Psoas muscle (tissue), 8 donors: ENCODE results near the gene IGSF9. TPM values are rescaled to one million over a fixed set of nuclear protein-coding genes. Genes with fewer than 3 reads are reported as not detected.

Experiments used
- ATAC-seq, 4 donors: fragments of 200-7000 bp; cut with Tn5 transposase; one replicate each; pipeline ENCODE4 v1.9.1; 2020; ENCODE audit warnings: moderate library complexity in 3 of 4, mild to moderate bottlenecking in 2 of 4
- DNase-seq, 2 donors: peaks; one replicate each; pipeline ENCODE4 v3.0.0-alpha.2; 2020
- H3K27ac ChIP-seq: fragments of 200-600 bp; one replicate; pipeline ENCODE4 v1.8.0; 2022
- H3K27me3 ChIP-seq, 3 donors: fragments of 200-600 bp in 1 of 3; one replicate each; pipeline versions ENCODE4 v1.6.1 to v1.8.0; 2013 to 2022; ENCODE audit warnings: low read length in 2 of 3, mild to moderate bottlenecking in 2 of 3, moderate library complexity in 1 of 3; ENCODE audit not compliant: insufficient read depth in 3 of 3
- H3K36me3 ChIP-seq, 2 donors: fragments of 200-600 bp in 1 of 2; one replicate each; pipeline versions ENCODE4 v1.6.1 to v1.8.0; 2013 to 2022; ENCODE audit warnings: low read depth in 1 of 2, mild to moderate bottlenecking in 1 of 2, moderate library complexity in 1 of 2; ENCODE audit not compliant: insufficient read depth in 1 of 2
- H3K4me1 ChIP-seq: fragments of 200-600 bp; one replicate; pipeline ENCODE4 v1.8.0; 2022
- H3K4me3 ChIP-seq: fragments of 200-600 bp; one replicate; pipeline ENCODE4 v1.8.0; 2022; ENCODE audit warnings: mild to moderate bottlenecking
- H3K9me3 ChIP-seq: fragments of 200-600 bp; one replicate; pipeline ENCODE4 v1.8.0; 2022
- CTCF ChIP-seq: fragments of 200-600 bp; IDR thresholded peaks from one replicate; pipeline ENCODE4 v1.8.0; 2022; ENCODE audit warnings: antibody characterized with exemption
- WGBS, 3 donors: extraction: QIAGEN DNeasy Blood & Tissue Kit; methylation state at CpG; one replicate each; pipeline versions ENCODE4 v1.1.6 to v1.1.7; 2013; 5-methylcytosine and 5-hydroxymethylcytosine counted together
- intact Hi-C, 2 donors: fragments of 100-400 bp; cut with DNase I; formaldehyde crosslinking; loops; one replicate each; pipeline versions ENCODE4 v1.11.0 to v1.14.2; 2022
- polyA plus RNA-seq, 3 donors: library from polyadenylated mRNA; stranded (reverse); fragments of 200-250 nt; gene quantifications; one replicate each; pipeline ENCODE4 v1.2.3, GENCODE V29; 2013
- total RNA-seq, 4 donors: library from RNA; stranded (reverse); fragmentation: NEBNext Ultra II Directional in 2 of 4; extraction: Animal tissue kit (Norgen Biotek cat#: 25700) in 2 of 4; gene quantifications; one replicate each; pipeline versions ENCODE4 v1.2.1 to v1.2.4, GENCODE V29; 2021 to 2023
- donor health status: healthy with polysubstance abuse.
- donor health status: DM: no; HTN: no; CAD: no; lungs with moderate emphysema.
- donor health status: Bipolar disorder and iron deficiency.
- donor health status: healthy.
- donor health status: DM: yes; HTN: yes; CAD: no.
- donor health status: DM: no; HTN: no; CAD: no.
- donor health status: DM: no; HTN: no; CAD: no.
- donor health status: DM: yes; HTN: yes; CAD: no.

Gene IGSF9
- total and polyA plus RNA-seq, 7 donors = 0.01 TPM; not detected in 5

DNA sequence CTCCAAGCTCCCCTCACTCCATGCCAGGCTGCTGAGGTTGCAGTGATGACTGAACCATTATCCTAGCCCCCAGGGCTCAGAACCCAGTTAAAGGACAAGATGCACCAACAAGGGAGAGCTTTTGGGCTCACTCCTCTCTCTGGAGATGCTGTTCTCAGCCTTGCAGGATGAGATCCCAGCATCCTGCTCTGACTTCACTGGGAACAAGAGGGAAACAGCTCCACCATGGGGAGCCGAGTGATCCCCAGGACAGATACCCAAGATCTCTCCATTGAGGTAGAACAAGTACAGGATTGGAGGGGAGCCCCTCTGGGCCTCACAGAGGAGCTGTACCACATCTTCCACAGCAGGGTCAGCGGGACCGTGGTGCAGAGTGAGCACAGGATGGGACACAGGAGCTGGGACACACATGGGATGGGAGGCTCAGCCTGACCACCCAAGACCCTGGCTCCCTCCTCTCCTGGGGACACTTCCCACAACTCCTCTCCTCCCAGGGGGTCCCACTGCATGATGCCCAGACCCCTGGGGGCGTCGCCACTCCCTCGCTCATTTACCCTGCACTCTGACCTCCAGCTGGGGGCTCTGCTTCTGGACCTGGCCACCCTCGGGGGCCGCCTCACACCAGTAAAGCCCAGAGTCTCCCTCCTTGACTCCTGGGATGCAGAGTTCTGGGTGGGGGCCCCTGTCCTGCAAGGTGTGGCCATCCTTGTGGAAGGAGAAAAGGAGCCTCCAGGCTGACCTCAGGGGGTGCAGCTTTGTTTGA, 27.2 kb upstream of the IGSF9 start:
- Histone ChIP-seq H3K4me1 (no peaks in the 10 kb centered on the region), H3K36me3 (no peaks in the 10 kb centered on the region), H3K27ac (no peak overlapping the region), H3K27me3 (peaks cover 0 to 31% (median 1%) of the 10 kb centered on the region in 3 donors), H3K4me3 (no peak overlapping the region), H3K9me3 (no peaks in the 10 kb centered on the region)
- TF ChIP-seq CTCF = no peak
- WGBS, 3 donors = 77 to 84% (median 80%) methylated on average over 8 of the region's 8 CpGs
- DNase-seq = no peak
- ATAC-seq = no peak
- intact Hi-C loops = no loop called here

GRCh38 chr1:159970932-159971342, 25.5 kb upstream of the IGSF9 start:
- Histone ChIP-seq H3K36me3 (no peaks in the 10 kb centered on the region), H3K27ac (no peak overlapping the region), H3K4me1 (no peaks in the 10 kb centered on the region), H3K9me3 (no peaks in the 10 kb centered on the region), H3K4me3 (no peak overlapping the region), H3K27me3 (peaks cover 0 to 28% (median 0%) of the 10 kb centered on the region in 3 donors)
- no peak for TF ChIP-seq CTCF
- 41 to 46% (median 45%) methylated on average over 9 of the region's 9 CpGs for WGBS, 3 donors
- intact Hi-C loops = no loop called here
- no peak for DNase-seq
- no peak for ATAC-seq

DNA sequence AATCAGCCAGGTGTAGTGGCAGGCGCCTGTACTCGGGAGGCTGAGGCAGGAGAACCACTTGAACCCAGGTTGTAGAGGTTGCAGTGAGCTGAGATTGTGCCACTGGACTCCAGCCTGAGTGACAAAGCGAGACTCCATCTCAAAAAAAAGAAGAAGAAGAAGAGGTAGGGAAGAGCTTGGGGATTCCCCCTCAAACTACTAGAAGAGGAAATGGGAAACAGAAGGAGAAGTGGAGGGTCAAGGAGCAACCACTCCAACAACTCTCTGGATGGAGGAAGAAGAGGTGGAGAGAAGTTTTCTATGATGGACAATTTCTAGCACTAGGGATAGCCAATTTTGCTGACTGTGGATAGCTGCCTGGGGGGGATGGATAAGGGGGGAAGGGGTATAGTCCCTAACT, 23.5 kb upstream of the IGSF9 start:
- ATAC-seq = no peak
- H3K27ac ChIP-seq = no peak overlapping the region
- H3K4me1 ChIP-seq = no peaks in the 10 kb centered on the region
- no peak overlapping the region for H3K4me3 ChIP-seq
- intact Hi-C loops = no loop called here
- WGBS, 3 donors = 94 to 95% (median 95%) methylated on average over 3 of the region's 3 CpGs
- no peak for DNase-seq
- no peaks in the 10 kb centered on the region for H3K36me3 ChIP-seq
- no peak for TF ChIP-seq CTCF
- H3K27me3 ChIP-seq = peaks cover 0 to 17% (median 0%) of the 10 kb centered on the region in 3 donors
- H3K9me3 ChIP-seq = no peaks in the 10 kb centered on the region

DNA sequence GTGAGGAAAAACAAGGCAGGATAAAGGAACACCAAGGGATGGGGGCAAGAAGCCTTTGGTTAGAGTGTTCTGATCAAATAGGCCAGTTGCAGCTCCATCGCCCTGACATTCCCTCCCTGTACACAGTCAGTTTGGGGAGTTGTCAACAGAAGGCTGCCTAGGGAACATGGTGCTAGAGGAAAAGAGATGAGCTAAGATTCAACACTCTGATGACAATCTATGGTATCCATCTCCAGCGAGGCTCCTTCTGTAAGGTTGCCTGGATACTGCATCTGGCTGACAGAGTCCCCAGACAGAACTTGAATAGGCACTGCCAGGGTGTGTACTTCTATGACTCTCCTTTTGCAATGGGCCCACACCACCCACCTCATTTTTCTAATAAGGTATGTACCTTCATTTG, 19.9 kb upstream of the IGSF9 start:
- H3K9me3 ChIP-seq = no peaks in the 10 kb centered on the region
- 77 to 81% (median 78%) methylated on average over 2 of the region's 2 CpGs for WGBS, 3 donors
- DNase-seq (no peak), ATAC-seq (no peak)
- H3K4me3 ChIP-seq = no peak overlapping the region
- no peaks in the 10 kb centered on the region for H3K36me3 ChIP-seq
- no peaks in the 10 kb centered on the region for H3K4me1 ChIP-seq
- intact Hi-C loops = no loop called here
- TF ChIP-seq CTCF = no peak
- H3K27me3 ChIP-seq = peaks cover 0 to 33% (median 0%) of the 10 kb centered on the region in 3 donors
- H3K27ac ChIP-seq = no peak overlapping the region

- intact Hi-C loops = no loop called here
- H3K4me3 ChIP-seq = no peak overlapping the region
- no peaks in the 10 kb centered on the region for H3K36me3 ChIP-seq
- no peak overlapping the region for H3K27ac ChIP-seq
- 46 to 51% (median 47%) methylated on average over 3 of the region's 3 CpGs for WGBS, 3 donors
- no peak for ATAC-seq
- DNase-seq = no peak
- H3K9me3 ChIP-seq = no peaks in the 10 kb centered on the region
- no peaks in the 10 kb centered on the region for H3K4me1 ChIP-seq
- peaks cover 0 to 33% (median 0%) of the 10 kb centered on the region in 3 donors for H3K27me3 ChIP-seq
- no peak for TF ChIP-seq CTCF
Measured at GRCh38 chr1:159964144-159964543, 18.7 kb upstream of the IGSF9 start.
